CD4-positive, alpha-beta T cell treated with Interleukin-1 beta for 1 hour (primary cell): ENCODE data around the gene TM6SF1.
A peak's percentile ranks its signal among the peaks of the same experiment; 100 is the strongest.
"Not testable (repeated sequence)": the region's sequence is repeated elsewhere in the genome, so short reads cannot be mapped to it uniquely, and the experiment has no call there.

Source experiments
- DNase-seq, 2 donors: peaks; one replicate each; pipeline ENCODE4 v3.0.0-alpha.2; 2020 to 2022

The TM6SF1 gene

DNA sequence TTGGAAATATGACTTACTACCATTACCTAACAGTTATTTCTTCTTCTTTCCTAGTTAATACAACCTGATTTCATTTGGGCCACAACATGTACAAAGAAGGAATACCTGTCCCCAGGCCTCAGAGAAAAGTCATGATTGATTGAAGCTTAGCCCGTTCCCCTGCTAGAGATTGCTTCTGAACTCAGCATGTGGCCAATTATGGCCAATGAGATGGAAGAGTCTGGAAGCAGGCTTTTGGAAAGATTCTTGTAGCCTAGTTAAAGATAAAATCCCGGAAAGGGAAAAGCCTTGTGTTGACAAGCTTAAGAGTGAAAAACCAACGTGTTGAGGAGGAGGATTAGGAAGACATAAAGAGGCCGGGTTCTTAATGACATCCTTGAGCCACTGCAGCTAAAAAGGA lies 17.0 kb upstream of the TM6SF1 start:
- no peak for DNase-seq

DNA sequence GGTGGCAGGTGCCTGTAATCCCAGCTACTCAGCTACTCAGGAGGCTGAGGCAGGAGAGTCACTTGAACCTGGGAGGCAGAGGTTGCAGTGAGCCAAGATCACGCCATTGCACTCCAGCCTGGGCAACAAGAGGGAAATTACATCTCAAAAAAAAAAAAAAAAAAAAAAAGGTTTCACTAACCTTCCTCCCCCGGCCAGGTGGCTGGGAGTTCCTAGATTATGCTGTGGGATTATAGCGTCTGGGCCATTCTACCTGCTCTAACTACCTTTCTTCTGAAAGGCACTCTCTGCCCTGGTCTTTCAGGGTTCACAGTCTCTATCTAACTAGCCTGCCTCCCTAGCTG lies 15.5 kb upstream of the TM6SF1 start:
- DNase-seq: not testable (repeated sequence)

DNA sequence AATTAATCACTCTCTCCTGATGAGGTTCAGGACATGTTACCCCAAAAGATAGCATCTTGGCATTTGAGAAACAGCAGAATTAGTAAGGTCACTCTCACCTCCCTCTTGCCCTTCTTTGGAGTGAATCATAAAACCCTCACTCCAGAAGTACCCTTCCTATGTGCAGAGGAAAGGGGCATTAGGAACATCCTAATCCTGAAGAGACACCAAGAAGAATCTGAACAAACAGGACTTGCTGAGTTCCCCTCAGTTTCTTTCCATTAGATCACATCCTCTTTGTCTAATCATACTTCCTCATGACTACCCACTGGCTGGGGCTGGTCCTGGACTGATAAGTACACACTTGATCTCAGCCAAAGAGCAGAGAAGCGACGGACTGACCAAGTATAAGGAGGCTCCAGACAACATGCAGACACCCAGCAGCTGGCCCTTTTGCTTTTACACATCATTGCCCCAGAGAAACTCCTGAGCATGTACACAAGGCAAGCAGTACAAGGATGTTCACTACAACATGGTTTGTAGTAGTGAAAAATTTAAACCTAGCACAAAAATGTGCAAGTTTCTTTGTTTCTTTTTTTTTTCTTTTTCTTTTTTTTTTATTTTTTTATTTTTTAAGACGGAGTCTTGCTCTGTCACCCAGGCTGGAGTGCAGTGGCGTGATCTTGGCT lies 15.0 kb upstream of the TM6SF1 start:
- peak in 1 of 2 donors; percentile 36 for DNase-seq

DNA sequence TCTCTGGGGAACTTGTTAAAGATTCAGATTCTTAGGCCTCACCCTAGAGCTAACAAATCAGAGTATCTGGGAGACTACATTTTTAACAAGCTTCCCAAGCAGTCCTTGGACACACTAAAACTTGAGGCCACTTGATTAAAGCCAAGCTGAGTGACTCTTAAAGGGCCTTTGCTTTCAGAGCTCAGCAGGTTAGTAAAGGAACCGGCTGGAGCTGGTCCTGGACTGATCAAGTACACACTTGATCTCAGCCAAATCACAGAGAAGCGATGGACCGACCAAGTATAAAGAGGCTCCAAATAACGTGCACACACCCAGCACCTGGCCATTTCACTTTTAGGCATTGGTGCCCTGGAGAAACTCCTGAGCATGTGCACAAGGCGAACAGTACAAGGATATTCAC lies 12.9 kb upstream of the TM6SF1 start:
- no peak for DNase-seq

DNA sequence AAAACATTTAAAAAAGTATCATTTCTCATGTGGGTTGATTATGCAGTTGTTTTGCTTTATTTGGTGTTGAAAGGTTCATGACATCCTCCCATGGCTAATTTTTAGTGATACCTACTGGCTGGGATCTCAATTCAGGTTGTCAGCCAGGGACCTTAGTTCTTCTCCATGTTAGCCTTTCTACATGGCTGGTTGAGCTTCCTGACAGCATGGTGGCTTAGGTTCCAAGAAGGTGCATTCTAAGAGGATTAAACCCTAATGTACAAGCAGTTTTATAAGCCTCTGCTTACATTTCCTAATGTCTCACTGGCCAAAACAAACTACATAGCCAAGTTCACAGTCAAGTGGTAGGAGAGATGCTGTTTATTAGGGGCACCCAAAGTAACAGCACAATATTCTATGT lies 9.4 kb upstream of the TM6SF1 start:
- DNase-seq: no peak

DNA sequence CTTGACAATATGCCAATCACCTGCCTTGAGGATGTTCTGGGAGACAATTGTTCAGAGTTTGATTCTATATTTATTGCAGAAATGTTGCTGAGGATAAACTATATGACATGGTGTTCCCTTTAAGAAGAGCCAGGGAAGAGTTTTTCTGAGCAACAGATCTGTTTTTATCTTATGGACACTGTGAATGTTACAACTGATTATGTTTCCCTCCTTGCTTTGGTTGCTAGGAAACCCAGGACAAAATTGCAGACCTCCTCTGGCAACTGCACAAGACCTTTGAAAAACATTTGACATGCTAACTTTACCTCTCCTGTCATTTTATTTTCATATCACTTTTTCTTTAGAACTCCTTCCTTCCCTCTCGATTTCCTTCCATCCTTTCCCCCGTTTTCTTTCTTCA lies 8.2 kb upstream of the TM6SF1 start:
- no peak for DNase-seq

DNA sequence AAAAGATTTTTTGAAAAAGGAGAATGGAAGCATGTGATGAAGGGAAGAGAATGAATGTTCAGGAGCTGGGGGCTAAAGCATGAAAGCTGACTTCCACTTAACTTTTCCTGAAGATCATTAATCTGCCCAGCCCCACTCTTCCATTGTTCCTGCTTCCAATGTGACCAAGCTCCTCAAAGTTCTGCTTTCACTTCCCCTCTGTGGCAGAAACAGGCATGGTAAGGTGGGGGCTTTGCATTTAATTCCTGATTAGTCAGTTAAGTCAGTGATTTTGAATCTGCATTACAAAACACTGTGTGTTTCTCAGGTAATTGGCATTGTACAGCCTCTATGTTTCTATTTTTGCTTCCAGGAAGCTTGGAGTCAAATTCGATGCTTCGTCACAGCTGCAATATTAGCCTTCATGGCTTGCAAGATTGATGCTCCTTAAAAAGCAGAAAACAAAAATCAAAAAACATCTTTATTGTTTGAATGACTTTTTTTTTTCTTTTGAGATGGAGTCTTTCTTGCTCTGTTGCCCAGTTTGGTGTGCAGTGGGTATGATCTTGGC lies 7.3 kb upstream of the TM6SF1 start:
- no peak for DNase-seq

DNA sequence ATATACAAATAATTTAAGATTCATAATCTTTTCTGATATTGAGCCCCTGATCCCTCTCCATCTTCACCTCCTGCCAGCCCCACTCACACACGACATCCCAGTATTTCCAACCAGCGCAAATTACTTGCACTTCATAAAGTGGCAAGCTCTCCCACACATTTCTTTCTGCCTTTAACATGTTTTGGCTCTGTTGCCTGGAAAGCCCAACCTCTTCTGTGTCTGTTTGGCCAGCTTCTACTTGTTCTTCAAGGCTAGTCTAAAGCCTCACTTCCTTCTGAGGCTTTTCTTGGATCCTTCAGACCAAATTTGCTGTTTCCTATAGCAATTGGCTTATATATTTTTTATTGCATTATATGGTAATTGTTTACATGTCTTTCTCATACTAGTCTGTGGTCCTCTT lies 5.1 kb upstream of the TM6SF1 start:
- DNase-seq: no peak

DNA sequence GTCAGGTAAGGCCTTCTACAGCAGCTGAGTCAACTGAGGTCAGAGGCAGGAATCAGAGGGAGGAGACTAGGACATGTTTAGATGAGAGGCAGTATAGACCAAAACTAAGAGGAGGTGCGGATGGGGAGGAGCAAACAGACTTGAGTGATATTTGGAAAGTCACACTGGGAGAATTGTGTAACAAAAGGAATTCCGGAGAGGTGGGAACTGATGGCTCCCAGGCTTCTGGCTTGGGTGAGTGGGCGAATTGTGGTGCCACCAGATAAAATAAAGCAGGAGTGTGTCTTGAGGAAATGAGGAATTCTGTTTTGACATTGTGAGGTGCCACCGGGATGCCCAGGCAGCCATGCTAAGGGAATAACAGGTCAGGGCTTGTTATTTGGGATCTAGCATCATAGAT lies 3.3 kb upstream of the TM6SF1 start:
- no peak for DNase-seq

DNA sequence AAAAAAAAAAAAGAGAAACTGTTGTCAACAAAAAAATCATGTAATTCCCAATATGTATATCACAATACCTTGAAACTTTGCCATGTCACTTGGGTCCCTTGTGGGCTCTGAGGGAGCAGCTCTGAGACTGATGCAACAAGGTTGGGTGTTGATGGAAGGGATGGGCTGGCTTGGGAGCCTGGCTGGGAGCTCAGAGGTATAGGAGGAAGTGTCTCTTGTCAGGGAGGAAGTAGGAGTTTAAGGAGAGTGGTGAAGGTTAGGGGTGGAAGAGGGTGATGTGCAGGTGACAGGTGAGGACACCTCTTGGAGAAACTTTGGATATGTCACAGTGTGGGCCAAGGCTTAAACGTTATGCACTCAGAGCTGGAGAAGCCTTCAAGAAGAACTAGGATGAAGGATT lies 2.0 kb upstream of the TM6SF1 start:
- no peak for DNase-seq

DNA sequence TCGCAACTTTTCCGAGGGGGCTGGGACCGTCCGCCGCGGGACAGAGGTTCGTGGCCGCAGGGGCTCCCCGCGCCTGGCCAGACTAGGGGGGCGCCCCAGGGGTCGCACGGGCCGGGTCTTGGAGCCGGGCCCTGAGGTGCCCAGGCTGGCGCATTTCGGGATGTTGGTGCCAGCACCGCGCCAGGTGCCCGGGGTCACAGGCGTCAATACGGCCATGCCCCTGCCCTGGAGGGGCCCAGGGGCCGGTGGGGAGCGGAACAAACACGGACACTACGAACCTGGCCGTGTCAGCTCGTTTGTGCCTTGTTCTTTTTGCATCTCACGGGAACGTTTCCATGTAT lies 366 bp downstream of the TM6SF1 start:
- DNase-seq: no peak

DNA sequence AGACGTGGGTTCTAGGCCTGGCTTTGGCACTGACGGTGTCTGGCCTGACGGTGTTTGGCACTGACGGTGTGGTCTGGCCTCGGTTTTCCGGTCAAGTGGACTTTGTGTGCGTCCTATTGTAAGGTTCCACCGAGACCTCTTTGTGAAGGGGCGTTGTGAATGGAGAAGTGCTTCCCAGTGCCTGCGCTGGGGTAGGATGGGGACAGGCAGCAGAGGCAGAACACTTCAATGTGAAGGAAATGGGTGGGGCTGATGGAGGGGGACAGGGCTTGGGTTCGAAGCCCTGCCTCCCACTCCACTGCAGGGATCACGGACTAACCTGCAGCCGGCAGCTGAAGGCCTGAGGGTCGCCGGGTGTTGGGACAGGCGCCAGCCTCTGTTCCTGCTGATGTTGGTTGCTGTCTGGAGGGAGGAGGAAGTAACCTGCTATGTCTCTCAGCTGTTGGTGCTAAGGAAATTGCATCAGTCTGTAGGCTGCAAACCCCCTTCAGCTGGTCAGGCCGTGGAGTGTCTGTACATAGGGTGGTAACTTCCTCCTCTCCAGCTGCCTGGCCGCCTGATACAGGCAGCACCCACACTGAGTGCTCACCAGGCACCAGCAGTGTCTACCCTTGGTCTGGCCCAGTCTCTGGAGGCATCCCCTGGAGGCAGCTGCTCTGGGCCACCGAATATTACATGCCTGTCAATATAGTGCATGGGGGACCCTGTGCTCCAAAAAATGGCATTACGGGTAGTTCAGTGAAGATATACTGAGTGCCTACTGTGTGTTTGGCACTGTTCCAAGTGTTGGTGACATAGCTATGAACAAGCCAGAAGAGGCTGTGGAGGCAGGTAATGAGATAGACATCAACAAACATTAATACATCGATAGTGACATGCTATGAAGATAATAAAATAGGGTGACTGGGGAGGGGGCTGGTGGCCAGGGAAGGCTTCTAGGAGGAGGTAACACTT lies 1.1 kb downstream of the TM6SF1 start:
- DNase-seq: peak; percentile 17 to 77

DNA sequence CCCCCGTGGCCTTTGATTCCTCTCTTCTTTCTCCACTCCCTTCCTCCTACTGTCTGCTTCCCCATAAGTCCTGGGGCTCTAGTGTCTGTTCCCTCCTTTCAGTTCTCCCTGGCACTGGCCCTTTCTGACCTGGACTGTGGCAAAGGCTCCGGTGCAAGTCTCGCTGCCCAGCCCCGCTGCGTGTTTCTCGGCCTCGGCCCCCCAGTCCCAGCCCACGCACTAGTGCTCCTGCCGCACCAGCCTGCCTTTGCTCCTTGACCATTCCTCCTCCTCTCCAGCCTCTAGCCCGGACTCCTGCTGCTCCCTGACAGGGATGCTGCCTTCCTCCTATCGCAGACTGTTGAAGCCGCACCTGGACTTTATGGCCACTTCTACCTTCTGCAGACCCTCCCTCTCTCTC lies 2.1 kb downstream of the TM6SF1 start:
- DNase-seq: no peak

DNA sequence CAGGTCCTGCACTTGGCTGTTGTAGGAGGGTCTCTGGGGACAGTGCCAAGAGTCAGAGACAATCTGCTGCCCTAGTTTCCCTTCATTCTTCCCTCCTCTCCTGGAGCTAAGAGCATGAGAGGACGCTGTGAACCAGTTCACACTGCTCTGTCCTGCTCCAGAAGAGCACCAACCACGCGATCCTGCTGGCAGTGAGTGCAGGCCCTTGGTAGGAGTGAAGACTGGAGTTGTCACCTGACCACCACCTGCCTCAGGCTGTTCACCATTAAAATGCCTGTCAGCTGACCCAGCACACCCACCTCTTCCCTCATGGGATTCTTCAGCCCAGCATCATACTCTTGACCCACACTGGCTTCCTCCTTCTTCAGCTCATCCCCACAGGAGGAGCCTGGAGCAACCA lies 2.9 kb downstream of the TM6SF1 start:
- no peak for DNase-seq

DNA sequence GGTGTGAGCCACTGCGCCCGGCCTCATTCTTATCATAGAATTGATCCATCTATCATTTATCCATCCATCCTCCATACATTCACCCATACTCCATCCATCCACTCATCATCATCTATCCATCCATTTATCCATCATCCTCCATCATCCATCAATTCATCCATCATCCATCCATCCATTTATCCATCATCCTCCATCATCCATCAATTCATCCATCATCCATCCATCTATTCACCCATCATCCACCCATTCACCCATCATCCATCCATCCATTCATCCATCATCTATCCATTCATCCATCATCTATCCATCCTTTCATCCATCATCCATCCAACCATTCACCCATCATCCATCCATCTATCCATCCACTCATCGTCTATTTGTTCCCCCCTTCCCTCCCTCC lies 3.7 kb downstream of the TM6SF1 start:
- DNase-seq: no peak

DNA sequence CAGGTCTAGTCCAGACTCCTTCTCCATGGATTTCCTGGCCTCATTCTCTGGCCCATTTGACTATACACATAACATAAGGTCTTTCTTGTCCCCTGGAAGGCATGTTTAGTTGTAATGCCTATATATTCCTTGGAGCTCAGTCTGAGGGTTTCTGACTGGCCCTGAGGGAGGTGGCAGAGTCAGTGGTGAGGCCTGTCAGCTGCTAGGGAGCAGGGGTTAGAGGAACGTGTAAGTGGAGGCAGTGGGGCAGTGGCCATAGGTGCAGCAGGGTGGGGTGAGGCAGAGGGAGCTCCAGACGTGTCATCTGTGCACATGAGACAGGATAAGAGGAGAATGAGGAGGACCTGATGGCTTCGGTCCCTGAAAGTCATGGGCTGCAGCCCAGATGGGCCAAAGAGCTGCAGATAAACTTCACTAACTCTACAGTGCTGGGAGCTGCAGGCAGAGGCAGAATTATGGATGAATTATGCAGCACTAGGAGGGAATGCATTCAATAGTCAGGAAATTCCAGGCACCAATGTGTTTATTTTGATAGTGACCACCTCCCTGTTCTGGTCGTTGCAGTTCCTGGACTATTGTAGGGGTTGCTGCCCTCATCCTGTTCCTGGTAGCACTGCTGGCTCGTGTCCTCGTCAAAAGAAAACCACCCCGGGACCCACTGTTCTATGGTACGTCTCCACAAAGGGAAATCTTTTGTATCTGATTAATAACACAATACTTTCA lies 4.9 kb downstream of the TM6SF1 start:
- DNase-seq: no peak

DNA sequence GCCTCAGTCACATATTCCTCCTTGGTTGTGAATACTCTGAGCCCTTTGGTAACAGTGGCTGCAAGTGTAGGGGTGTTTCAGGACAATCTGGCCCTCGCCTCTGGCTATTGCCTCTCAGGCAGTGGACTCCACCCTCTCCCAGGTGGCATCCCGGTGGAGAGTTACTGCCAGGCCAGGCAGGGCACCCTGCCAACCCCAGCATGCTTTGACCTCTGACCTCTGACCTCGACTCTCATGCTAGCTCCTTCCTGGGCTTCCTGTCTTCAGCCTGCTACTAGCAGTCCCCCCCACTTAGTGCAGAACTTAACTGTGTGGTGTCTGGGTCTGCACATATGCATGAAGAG lies 5.5 kb downstream of the TM6SF1 start:
- no peak for DNase-seq

DNA sequence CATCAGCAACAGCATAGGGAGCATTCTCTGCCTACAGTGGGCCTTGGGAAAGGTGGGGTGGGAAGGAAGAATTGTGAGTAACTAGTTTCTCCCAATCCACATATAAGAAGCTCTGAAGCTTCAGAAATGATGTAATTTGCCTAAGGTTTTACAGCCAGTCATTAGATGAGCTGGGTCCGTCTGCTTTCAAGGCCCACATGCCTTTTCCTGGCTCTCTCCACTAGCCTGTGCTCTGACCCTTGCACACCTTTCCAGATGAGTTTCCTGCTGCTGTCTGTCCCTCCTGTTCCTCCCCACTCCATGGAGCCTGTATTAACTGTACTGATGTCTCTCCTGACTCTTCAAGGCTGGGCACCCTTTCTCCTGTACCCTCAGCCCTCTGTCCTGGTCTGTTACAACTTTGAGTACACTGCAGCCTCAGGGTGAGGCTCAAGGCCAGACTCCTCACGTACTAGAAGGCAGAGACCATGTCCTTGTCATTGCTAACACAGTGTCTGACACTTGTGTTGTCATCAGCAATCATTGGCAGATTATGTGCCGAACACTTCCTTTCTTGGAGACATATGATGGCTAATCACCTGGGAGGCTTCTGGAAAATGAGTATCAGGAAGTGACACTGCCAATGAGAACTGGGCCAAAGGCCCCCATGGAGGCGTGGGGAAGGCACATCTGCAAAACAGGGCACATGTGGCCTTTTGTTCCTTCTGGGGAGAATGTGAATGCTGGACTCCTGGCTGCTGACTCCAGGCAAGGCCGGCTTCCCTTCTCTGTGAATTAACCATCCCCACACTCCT lies 6.6 kb downstream of the TM6SF1 start:
- DNase-seq: no peak

DNA sequence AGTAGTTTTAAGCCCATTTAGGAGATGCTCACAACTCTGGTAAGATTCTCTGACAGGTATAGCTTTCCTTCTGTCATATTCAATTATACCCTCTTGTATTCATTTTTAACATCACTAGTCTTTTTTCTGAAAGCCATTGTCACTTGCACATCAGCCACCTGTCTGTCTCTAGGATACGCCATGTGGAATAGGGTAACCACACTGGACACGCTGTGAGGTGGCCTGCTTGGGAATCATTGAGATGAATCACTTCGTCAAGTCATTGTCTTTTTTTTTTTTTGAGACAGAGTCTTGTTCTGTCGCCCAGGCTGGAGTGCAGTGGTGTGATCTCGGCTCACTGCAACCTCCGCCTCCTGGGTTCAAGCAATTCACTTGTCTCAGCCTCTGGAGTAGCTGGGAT lies 7.4 kb downstream of the TM6SF1 start:
- no peak for DNase-seq

DNA sequence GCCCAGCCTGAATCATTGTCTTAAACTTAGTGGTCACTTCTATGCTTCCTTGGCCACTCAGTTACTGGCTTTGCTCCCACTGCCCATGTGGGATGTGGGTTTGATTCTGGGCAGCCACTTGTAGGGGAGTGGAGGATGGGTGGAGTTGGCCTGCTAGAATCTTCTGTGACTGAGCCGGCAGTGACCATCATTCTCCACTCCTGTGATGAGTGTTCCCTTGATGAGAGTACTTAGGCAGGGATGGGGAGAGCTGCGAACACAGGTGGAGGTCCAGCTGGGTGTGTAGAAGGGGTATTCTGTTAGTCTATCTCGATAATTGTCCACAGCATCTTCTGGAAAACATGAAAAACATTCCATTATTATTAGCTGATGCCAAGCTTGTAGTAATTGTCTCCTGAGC lies 8.0 kb downstream of the TM6SF1 start:
- no peak for DNase-seq

DNA sequence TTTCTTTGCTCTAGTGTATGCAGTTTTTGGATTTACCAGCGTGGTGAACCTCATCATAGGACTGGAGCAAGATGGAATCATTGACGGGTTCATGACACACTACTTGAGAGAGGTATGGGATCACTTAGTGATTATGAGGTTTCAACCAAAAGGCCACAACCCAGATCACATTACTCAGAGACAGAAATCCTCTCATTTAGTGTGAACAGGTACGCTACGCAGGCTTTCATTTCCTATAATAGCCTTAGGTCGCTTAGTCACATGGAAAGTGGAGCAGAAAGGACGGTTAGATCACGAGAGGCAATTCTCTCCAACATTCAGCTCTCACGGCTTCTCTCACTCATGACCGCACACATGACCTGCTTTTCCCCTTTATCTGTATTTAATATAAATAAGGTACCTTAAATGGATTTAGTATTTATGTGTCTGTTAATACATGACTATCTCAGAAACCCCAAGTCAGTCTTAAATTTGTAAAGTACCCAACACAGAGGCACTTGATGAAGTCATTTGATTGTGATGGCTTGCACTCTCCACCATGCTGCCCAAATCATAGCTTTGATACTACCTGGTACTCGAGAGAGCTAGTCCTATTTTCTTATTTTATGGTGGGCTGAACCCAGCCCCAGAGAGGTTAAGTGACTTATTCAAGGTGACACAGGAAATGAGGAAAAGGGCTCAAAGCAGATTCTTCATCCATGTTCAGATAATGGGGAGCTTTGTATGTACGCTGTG lies 8.6 kb downstream of the TM6SF1 start:
- no peak for DNase-seq

DNA sequence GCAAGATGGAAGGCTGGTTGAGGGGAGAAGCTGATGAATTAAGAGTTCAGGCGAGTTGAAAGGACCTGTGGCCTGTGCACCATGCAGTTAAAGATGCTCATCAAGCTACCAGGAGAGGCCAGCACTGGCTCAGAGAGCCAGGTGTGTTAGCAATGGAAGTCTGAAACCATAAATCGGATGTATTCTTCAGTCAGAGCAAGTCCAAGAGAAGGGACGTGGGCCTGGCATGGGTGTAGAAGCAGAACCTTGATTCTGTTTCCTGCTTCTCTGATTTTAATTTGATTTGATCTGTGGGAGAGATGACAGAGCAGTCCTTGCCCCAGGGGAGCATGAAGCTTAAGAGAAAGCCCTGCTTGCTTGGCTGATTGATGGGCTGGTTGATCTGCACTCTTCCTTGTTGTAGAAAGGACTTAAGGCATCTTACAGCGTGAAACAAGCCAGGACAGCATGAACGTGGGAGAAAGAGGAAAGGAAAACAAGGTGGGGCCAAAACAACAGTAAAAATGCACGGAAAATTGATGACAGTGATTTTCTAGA lies 10.9 kb downstream of the TM6SF1 start:
- DNase-seq: no peak
